ENCODE measurements around the gene HMCN1. TPM values are rescaled to one million over a fixed set of nuclear protein-coding genes. Genes with fewer than 3 reads are reported as not detected.

The HMCN1 gene
- total RNA-seq, 4 donors from 2014 or later: 11.6 to 95.9 (median 78.6) TPM

DNA sequence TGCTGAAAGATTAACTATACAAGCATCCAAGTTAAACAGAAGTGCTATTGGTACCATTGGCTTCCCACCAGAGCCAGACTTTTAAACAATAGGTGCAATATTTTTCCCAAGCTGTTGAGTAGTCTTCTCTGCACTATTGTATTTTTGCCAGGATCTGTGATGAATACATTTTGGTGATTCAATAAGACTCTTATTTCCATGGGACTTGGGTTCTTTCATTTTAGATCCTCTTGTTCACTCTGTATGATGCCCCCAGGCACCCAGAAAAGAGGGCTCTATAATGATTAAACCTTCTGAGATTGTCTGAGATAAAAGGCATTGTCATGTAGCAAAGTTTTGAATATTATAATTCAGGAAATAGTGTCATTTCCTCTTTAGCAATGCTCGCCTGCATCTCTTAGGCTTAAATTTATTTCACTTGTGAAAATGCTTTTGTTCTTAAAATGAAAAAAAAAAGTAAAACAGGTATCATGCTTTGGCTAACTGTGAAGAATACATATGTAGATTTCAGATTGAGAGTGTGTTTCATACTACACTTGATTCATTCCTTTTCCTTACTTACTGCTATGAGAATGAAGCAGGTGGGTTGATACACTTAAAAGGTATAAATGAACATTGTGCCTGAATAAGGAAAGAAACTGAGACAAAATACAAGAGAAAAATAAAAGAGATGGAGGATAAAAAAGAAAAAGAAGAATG lies 275.0 kb downstream of the HMCN1 start:
- no peak for ATAC-seq
- peak overlapping the region; percentile 27 to 49 (median 32) for H3K27ac ChIP-seq
- no peaks in the 10 kb centered on the region for H3K9me3 ChIP-seq
- peaks cover 0 to 14% (median 2%) of the 10 kb centered on the region in 3 donors for H3K4me1 ChIP-seq
- H3K4me3 ChIP-seq: no peak overlapping the region
- H3K36me3 ChIP-seq: no peaks in the 10 kb centered on the region
- TF ChIP-seq POLR2AphosphoS5 (IDR thresholded peaks at IDR 0.05): no peak
- no peaks in the 10 kb centered on the region for H3K27me3 ChIP-seq
- WGBS, 2 donors (ENCODE audit: low coverage in 1 of 2): 63 to 71% methylated on average over 1 of the region's 1 CpG

DNA sequence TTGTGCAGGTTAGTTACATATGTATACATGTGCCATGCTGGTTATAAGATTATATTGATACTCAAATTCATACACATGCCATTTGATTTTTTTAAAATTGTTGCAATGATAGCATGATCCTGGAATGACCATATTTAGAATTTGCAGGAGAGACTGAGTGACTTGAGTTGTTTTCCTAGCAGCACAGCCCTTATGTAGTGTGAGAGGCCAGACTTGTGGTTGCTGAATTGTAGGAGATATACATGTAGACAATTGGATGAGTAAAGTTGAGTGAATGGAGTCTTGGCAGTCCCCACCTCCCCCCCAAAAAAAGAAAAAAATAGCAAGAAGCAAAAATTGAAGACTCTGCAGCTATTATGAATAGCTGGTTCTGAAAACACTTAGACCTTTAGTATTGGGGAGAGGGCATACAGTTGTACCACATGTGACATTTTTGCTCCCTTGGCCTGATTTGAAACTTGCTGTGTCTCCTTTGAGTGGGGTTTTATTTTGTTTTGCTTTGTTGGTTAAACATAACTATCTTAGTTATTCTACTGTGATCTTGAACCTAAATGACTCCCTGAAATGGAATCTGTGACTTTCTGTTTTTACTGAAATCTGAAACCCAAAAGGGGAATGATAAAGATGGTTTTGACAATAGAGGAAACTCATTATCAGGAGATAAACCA lies 280.3 kb downstream of the HMCN1 start:
- ATAC-seq: no peak
- H3K4me1 ChIP-seq: peaks cover 0 to 3% (median 2%) of the 10 kb centered on the region in 3 donors
- H3K36me3 ChIP-seq: peaks cover 0 to 34% of the 10 kb centered on the region in 2 donors
- no peaks in the 10 kb centered on the region for H3K9me3 ChIP-seq
- no peaks in the 10 kb centered on the region for H3K27me3 ChIP-seq
- no peak overlapping the region for H3K4me3 ChIP-seq
- TF ChIP-seq POLR2AphosphoS5 (IDR thresholded peaks at IDR 0.05) (no peak), POLR2A (IDR thresholded peaks at IDR 0.05) (no peak), EP300 (IDR thresholded peaks at IDR 0.05) (no peak)
- TF ChIP-seq, protein P1, sequence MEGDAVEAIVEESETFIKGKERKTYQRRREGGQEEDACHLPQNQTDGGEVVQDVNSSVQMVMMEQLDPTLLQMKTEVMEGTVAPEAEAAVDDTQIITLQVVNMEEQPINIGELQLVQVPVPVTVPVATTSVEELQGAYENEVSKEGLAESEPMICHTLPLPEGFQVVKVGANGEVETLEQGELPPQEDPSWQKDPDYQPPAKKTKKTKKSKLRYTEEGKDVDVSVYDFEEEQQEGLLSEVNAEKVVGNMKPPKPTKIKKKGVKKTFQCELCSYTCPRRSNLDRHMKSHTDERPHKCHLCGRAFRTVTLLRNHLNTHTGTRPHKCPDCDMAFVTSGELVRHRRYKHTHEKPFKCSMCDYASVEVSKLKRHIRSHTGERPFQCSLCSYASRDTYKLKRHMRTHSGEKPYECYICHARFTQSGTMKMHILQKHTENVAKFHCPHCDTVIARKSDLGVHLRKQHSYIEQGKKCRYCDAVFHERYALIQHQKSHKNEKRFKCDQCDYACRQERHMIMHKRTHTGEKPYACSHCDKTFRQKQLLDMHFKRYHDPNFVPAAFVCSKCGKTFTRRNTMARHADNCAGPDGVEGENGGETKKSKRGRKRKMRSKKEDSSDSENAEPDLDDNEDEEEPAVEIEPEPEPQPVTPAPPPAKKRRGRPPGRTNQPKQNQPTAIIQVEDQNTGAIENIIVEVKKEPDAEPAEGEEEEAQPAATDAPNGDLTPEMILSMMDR (IDR thresholded peaks at IDR 0.05): no peak
- no peak overlapping the region for H3K27ac ChIP-seq

DNA sequence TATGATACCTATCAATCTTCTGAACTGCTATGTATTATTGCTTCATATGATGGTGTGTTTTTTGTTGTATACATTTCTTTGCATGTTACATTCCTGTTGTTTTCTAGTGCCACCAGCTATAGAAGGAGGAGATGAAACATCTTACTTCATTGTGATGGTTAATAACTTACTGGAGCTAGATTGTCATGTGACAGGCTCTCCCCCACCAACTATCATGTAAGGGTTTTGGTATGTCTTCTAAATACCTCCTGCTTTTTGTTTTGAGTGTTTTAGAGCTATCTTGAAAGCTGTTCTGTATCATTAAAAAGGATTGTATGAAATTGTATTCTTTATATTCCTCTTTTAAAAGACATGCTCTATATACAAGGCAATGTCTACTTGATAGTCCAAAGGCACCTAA lies 282.7 kb downstream of the HMCN1 start:
- no peaks in the 10 kb centered on the region for H3K9me3 ChIP-seq
- H3K36me3 ChIP-seq: peaks cover 0 to 41% of the 10 kb centered on the region in 2 donors
- no peak overlapping the region for H3K27ac ChIP-seq
- no peak for ATAC-seq
- H3K4me1 ChIP-seq: no peaks in the 10 kb centered on the region
- TF ChIP-seq EP300 (IDR thresholded peaks at IDR 0.05) (no peak), POLR2AphosphoS5 (IDR thresholded peaks at IDR 0.05) (no peak), POLR2A (IDR thresholded peaks at IDR 0.05) (no peak)
- TF ChIP-seq, protein P1 (IDR thresholded peaks at IDR 0.05): no peak
- H3K4me3 ChIP-seq: no peak overlapping the region
- H3K27me3 ChIP-seq: no peaks in the 10 kb centered on the region

DNA sequence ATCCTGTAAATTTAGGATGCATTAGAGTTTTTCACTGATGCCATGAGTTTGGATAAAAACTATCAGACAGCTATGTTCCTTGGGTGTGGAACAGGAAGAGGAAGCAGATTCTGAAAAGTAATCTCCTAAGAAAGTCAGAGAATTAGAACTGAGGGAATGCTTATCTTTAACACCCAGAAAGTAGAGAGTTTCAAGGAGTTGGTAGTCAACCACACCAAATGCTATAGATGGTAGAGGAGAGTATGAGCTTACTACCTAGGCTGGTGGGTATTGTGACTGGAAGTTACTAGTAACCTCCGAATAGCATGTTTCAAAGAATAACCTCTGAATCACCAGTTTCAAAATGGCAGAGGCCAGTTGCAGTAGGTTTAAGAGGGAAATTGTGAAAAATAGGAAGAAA lies 288.0 kb downstream of the HMCN1 start:
- Histone ChIP-seq H3K9me3 (no peaks in the 10 kb centered on the region), H3K4me3 (no peak overlapping the region), H3K4me1 (no peaks in the 10 kb centered on the region), H3K27ac (no peak overlapping the region), H3K36me3 (peaks cover 0 to 56% of the 10 kb centered on the region in 2 donors), H3K27me3 (no peaks in the 10 kb centered on the region)
- WGBS, 2 donors (ENCODE audit: low coverage in 1 of 2): 94 to 100% methylated on average over 1 of the region's 1 CpG
- no peak for ATAC-seq
- no peak for TF ChIP-seq POLR2AphosphoS5 (IDR thresholded peaks at IDR 0.05)
- TF ChIP-seq, protein P1 (IDR thresholded peaks at IDR 0.05): no peak
- no peak for TF ChIP-seq EP300 (IDR thresholded peaks at IDR 0.05)
- no peak for TF ChIP-seq POLR2A (IDR thresholded peaks at IDR 0.05)

DNA sequence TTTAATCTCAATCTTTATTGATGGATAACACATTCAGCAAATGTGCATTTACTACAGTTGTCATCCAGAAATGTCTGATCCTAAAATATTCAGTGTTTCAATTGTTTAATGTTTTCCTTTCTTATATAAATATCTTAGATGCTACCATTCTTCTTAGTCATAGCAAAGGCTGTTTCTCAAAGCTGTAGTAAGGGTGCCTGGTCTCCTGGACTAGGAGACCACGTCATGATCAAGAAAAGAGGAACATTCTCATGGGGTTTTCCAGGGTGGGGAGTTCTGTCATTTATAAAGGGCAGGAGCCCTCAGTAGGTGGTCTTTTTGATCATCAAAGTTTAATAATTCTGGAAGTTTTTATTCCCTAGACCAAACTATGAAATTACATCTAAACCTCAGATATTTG lies 292.8 kb downstream of the HMCN1 start:
- no peak overlapping the region for H3K4me3 ChIP-seq
- 45 to 57% methylated on average over 1 of the region's 1 CpG for WGBS, 2 donors (ENCODE audit: low coverage in 1 of 2)
- no peaks in the 10 kb centered on the region for H3K27me3 ChIP-seq
- peaks cover 0 to 61% of the 10 kb centered on the region in 2 donors for H3K36me3 ChIP-seq
- H3K4me1 ChIP-seq: no peaks in the 10 kb centered on the region
- TF ChIP-seq POLR2A (IDR thresholded peaks at IDR 0.05) (no peak), EP300 (IDR thresholded peaks at IDR 0.05) (no peak), POLR2AphosphoS5 (IDR thresholded peaks at IDR 0.05) (no peak)
- TF ChIP-seq, protein P1 (IDR thresholded peaks at IDR 0.05): no peak
- ATAC-seq: no peak
- no peak overlapping the region for H3K27ac ChIP-seq
- H3K9me3 ChIP-seq: peaks cover 0 to 17% (median 0%) of the 10 kb centered on the region in 3 donors
